H1 (cell line): ENCODE measurements around the gene NRIP3. TPM values are rescaled to one million over a fixed set of nuclear protein-coding genes. Genes with fewer than 3 reads are reported as not detected.

Experiments
- CTCF ChIA-PET: fragments of 300-600 bp; sonication (Branson Sonifier 250); formaldehyde crosslinking; loops from one replicate; lab custom pipeline; 2021; ENCODE audit not compliant: partially characterized antibody; lab: Charles Lee
- POLR2A ChIA-PET: fragments of 300-600 bp; sonication (Branson Sonifier 250); formaldehyde crosslinking; loops from one replicate; lab custom pipeline; 2021; ENCODE audit warnings: inconsistent platforms; ENCODE audit not compliant: partially characterized antibody; lab: Charles Lee
- DNase-seq, 2 experiments: peaks; one replicate each; pipeline versions ENCODE4 v3.0.0 to v3.0.0-alpha.2; 2010 to 2022; ENCODE audit warnings: low spot score in 2 of 2, low read depth in 1 of 2, mixed read lengths in 1 of 2
- FAIRE-seq: peaks from 2 replicates; lab custom pipeline; 2011; peaks lifted over from hg19 to GRCh38; lab: Jason Lieb, UNC
- H2AFZ ChIP-seq: 2 replicates; pipeline ENCODE4 v1.8.1; 2012; ENCODE audit warnings: low read length, inconsistent platforms
- H2AK5ac ChIP-seq: 2 replicates; pipeline ENCODE4 v1.6.1; 2013; ENCODE audit warnings: low read depth, low read length
- H2BK120ac ChIP-seq: replicated peaks from 2 replicates; pipeline ENCODE3; 2013; ENCODE audit warnings: low read depth, low read length, inconsistent platforms
- H2BK12ac ChIP-seq: 2 replicates; pipeline ENCODE4 v1.6.1; 2013; ENCODE audit warnings: low read depth, low read length
- H2BK15ac ChIP-seq: 2 replicates; pipeline ENCODE4 v1.6.1; 2013; ENCODE audit warnings: low read length
- H2BK20ac ChIP-seq: 2 replicates; pipeline ENCODE4 v1.6.1; 2013; ENCODE audit warnings: low read length
- H2BK5ac ChIP-seq: 2 replicates; pipeline ENCODE4 v1.6.1; 2013; ENCODE audit warnings: low read depth, low read length
- H3K14ac ChIP-seq: 2 replicates; pipeline ENCODE4 v1.6.1; 2013; ENCODE audit warnings: inconsistent platforms; ENCODE audit not compliant: insufficient read length
- H3K18ac ChIP-seq: 2 replicates; pipeline ENCODE4 v1.6.1; 2013; ENCODE audit warnings: low read length; ENCODE audit errors: extremely low read depth
- H3K23ac ChIP-seq: 2 replicates; pipeline ENCODE4 v1.6.1; 2013; ENCODE audit warnings: inconsistent platforms; ENCODE audit not compliant: insufficient read length
- H3K23me2 ChIP-seq: 2 replicates; pipeline ENCODE4 v1.6.1; 2013; ENCODE audit warnings: low read depth, low read length
- H3K27ac ChIP-seq: 2 replicates; pipeline ENCODE4 v1.6.1; 2011; ENCODE audit warnings: low read depth, low read length, inconsistent platforms
- H3K27me3 ChIP-seq, 4 experiments: replicated peaks in 1 of 4; 1 replicate in 1 of 4; 2 replicates in 3 of 4; pipeline versions ENCODE4 v1.6.1 to v1.8.1; 2011 to 2013; ENCODE audit warnings: low read length in 3 of 4, mild to moderate bottlenecking in 3 of 4, inconsistent platforms in 2 of 4, mixed read lengths in 2 of 4, moderate library complexity in 1 of 4; ENCODE audit not compliant: control insufficient read depth in 3 of 4, insufficient read depth in 3 of 4; ENCODE audit errors: extremely low read depth in 1 of 4
- H3K36me3 ChIP-seq, 4 experiments: 2 replicates each; pipeline versions ENCODE4 v1.6.1 to v1.8.1; 2011 to 2013; ENCODE audit warnings: mild to moderate bottlenecking in 4 of 4, low read length in 3 of 4, moderate library complexity in 2 of 4, control low read depth in 1 of 4, inconsistent platforms in 1 of 4; ENCODE audit not compliant: insufficient read depth in 4 of 4, control insufficient read depth in 2 of 4
- H3K4ac ChIP-seq: replicated peaks from 2 replicates; pipeline ENCODE3; 2013; ENCODE audit warnings: low read length, low read depth, mixed read lengths, inconsistent platforms; ENCODE audit not compliant: insufficient read length
- H3K4me1 ChIP-seq, 4 experiments: replicated peaks in 1 of 4; 1 replicate in 1 of 4; 2 replicates in 3 of 4; pipeline versions ENCODE4 v1.6.1 to v1.8.1; 2011 to 2013; ENCODE audit warnings: low read length in 3 of 4, inconsistent platforms in 2 of 4, mixed read lengths in 1 of 4; ENCODE audit not compliant: insufficient read depth in 4 of 4, control insufficient read depth in 3 of 4
- H3K4me2 ChIP-seq, 2 experiments: 2 replicates each; pipeline versions ENCODE4 v1.6.1 to v1.8.1; 2011 to 2013; ENCODE audit warnings: low read depth in 2 of 2, low read length in 2 of 2, control low read depth in 1 of 2, inconsistent platforms in 1 of 2, mild to moderate bottlenecking in 1 of 2; ENCODE audit not compliant: insufficient read depth in 1 of 2
- H3K4me3 ChIP-seq, 4 experiments: fragments of 200-600, 300-600 bp in 1 of 4; sonication (generic), shearing (Covaris generic), sonication (Bioruptor Twin) in 1 of 4; 2 replicates each; pipeline versions ENCODE4 v1.5.1 to v1.8.1; 2011 to 2016; ENCODE audit warnings: low read length in 4 of 4, low read depth in 3 of 4, control low read depth in 2 of 4, inconsistent platforms in 2 of 4, mild to moderate bottlenecking in 2 of 4, mixed read lengths in 1 of 4, moderate library complexity in 1 of 4; ENCODE audit not compliant: insufficient read depth in 2 of 4; ENCODE audit errors: extremely low read depth in 1 of 4
- H3K56ac ChIP-seq: replicated peaks from 2 replicates; pipeline ENCODE3; 2013; ENCODE audit warnings: low read depth, mild to moderate bottlenecking, mixed read lengths, low read length, inconsistent platforms; ENCODE audit not compliant: insufficient read length
- H3K79me1 ChIP-seq: 2 replicates; pipeline ENCODE4 v1.6.1; 2013; ENCODE audit warnings: low read depth, low read length, control low read depth
- H3K79me2 ChIP-seq, 2 experiments: 2 replicates each; pipeline versions ENCODE4 v1.6.1 to v1.8.1; 2012 to 2013; ENCODE audit warnings: low read length in 2 of 2, mild to moderate bottlenecking in 2 of 2, inconsistent platforms in 1 of 2; ENCODE audit not compliant: insufficient read depth in 2 of 2, control insufficient read depth in 1 of 2
- H3K9ac ChIP-seq, 4 experiments: replicated peaks in 1 of 4; 1 replicate in 1 of 4; 2 replicates in 3 of 4; pipeline versions ENCODE4 v1.6.1 to v1.8.1; 2011 to 2013; ENCODE audit warnings: low read depth in 3 of 4, low read length in 3 of 4, control low read depth in 2 of 4, mild to moderate bottlenecking in 2 of 4, moderate library complexity in 2 of 4, inconsistent platforms in 1 of 4; ENCODE audit errors: extremely low read depth in 1 of 4
- H3K9me3 ChIP-seq, 2 experiments: 2 replicates each; pipeline versions ENCODE4 v1.6.1 to v1.8.1; 2012 to 2013; ENCODE audit warnings: mild to moderate bottlenecking in 2 of 2, moderate library complexity in 2 of 2, control low read depth in 1 of 2, inconsistent platforms in 1 of 2, low read depth in 1 of 2, low read length in 1 of 2, mixed read lengths in 1 of 2; ENCODE audit not compliant: insufficient read depth in 2 of 2
- H4K20me1 ChIP-seq, 2 experiments: replicated peaks in 1 of 2; 2 replicates each; pipeline versions ENCODE3 to v1.8.1; 2011 to 2013; ENCODE audit warnings: inconsistent platforms in 2 of 2, low read length in 2 of 2, mild to moderate bottlenecking in 1 of 2; ENCODE audit not compliant: insufficient read depth in 2 of 2, control insufficient read depth in 1 of 2
- H4K5ac ChIP-seq: 2 replicates; pipeline ENCODE4 v1.6.1; 2013; ENCODE audit warnings: low read length, low read depth, mixed read lengths, inconsistent platforms; ENCODE audit not compliant: insufficient read length
- H4K8ac ChIP-seq: 2 replicates; pipeline ENCODE4 v1.8.0; 2013; ENCODE audit warnings: mild to moderate bottlenecking, moderate library complexity, low read length, inconsistent platforms; ENCODE audit not compliant: insufficient read depth; ENCODE audit errors: extremely low read depth
- H4K91ac ChIP-seq: replicated peaks from 2 replicates; pipeline ENCODE3; 2013; ENCODE audit warnings: low read length, mixed read lengths, inconsistent platforms; ENCODE audit not compliant: insufficient read length
- BRCA1 ChIP-seq: IDR thresholded peaks from 2 replicates; pipeline ENCODE4 v1.6.1; 2012; ENCODE audit warnings: low read depth, low read length, improper control_type of control experiment
- RAD21 ChIP-seq, 2 experiments: IDR thresholded peaks in 1 of 2; conservative IDR thresholded peaks in 1 of 2; 2 replicates each; pipeline ENCODE4 v1.6.1; 2011; ENCODE audit warnings: low read depth in 2 of 2, low read length in 2 of 2, improper control_type of control experiment in 1 of 2, inconsistent platforms in 1 of 2, mild to moderate bottlenecking in 1 of 2, moderate library complexity in 1 of 2
- SP2 ChIP-seq: IDR thresholded peaks from 2 replicates; pipeline ENCODE4 v1.6.1; 2012; ENCODE audit warnings: mild to moderate bottlenecking, low read length, inconsistent platforms
- WGBS, 2 experiments: shearing (Covaris generic) in 1 of 2; methylation state at CpG; one replicate each; pipeline versions ENCODE4 v1.1.6 to v1.1.7; 2013 to 2015; ENCODE audit warnings: low lambda C conversion rate in 2 of 2, mixed read lengths in 2 of 2, inconsistent platforms in 1 of 2, low coverage in 1 of 2, missing lambda C conversion rate in 1 of 2; ENCODE audit not compliant: insufficient replicate concordance in 2 of 2, insufficient coverage in 1 of 2, insufficient read length in 1 of 2; ENCODE audit errors: extremely low coverage in 1 of 2, missing lambda C conversion rate in 1 of 2; 5-methylcytosine and 5-hydroxymethylcytosine counted together
- polyA plus RNA-seq, 7 experiments: library from polyadenylated mRNA; depleted of rRNA in 3 of 7; stranded (reverse) in 5 of 7; unstranded in 2 of 7; fragments of >200 nt in 5 of 7; fragments of 200-250 nt in 2 of 7; gene quantifications; 1 replicate in 5 of 7; 2 replicates in 1 of 7; 4 replicates in 1 of 7; pipeline versions ENCODE4 v1.2.1 to v1.2.3, GENCODE V29; 2011 to 2013; ENCODE audit warnings: missing spikeins in 2 of 7, mixed read lengths in 2 of 7
- total RNA-seq: library from RNA; stranded (reverse); fragmentation: NEBNext Ultra II Directional; extraction: Animal tissue kit (Norgen Biotek cat#: 25700); gene quantifications from 2 replicates; pipeline ENCODE4 v1.2.1, GENCODE V29; 2021
- TF ChIP-seq, protein P1 (sequence below), 3 experiments: IDR thresholded peaks; 1 replicate in 2 of 3; 2 replicates in 1 of 3; pipeline versions ENCODE4 v1.5.1 to v1.6.1; 2011; ENCODE audit warnings: low read length in 3 of 3, mild to moderate bottlenecking in 3 of 3, inconsistent platforms in 2 of 3, low read depth in 1 of 3, moderate library complexity in 1 of 3; ENCODE audit not compliant: insufficient read depth in 1 of 3; ENCODE audit errors: control extremely low read depth in 1 of 3

Gene NRIP3
- total and polyA plus RNA-seq, 2 of the 8 experiments (the other 6 are each of a cell fraction or from before 2014, with no cell fraction given): 3.9 to 7.1 TPM

DNA sequence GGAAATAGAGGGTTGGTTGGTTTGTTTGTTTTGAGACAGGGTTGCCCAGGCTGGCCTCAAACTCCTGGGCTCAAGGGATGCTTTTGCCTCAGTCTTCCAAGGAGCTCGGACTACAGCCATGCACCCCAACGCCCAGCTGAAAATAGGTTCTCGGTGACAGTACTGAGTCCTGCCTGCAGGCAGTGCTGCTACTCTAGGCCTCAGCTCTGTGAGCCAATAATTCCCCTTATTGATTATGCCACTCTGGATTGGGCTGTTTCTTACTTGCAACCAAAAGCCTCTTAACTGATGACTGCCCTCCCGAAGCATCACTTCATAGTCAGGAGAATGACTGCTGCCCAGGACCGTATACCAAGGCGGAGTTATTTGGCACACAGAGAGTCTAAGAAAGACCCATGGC lies 69.9 kb downstream of the NRIP3 start:
- no peak overlapping the region for H3K18ac ChIP-seq
- H2AFZ ChIP-seq: no peak overlapping the region
- H3K27me3 ChIP-seq: no peaks in the 10 kb centered on the region
- H2BK5ac ChIP-seq: no peak overlapping the region
- no peak overlapping the region for H3K4me2 ChIP-seq
- no peak overlapping the region for H4K91ac ChIP-seq
- H3K4me1 ChIP-seq: peaks cover 0 to 8% (median 1%) of the 10 kb centered on the region in 4 experiments; a peak in 2 of 7 replicates
- no peaks in the 10 kb centered on the region for H3K36me3 ChIP-seq
- H3K56ac ChIP-seq: no peak overlapping the region
- H4K5ac ChIP-seq: no peak overlapping the region
- no peak overlapping the region for H2BK120ac ChIP-seq
- H2BK15ac ChIP-seq: no peak overlapping the region
- H3K9ac ChIP-seq: no peak overlapping the region
- no peak overlapping the region for H4K8ac ChIP-seq
- DNase-seq: no peak
- peak; percentile 48 for FAIRE-seq
- no peak overlapping the region for H2BK12ac ChIP-seq
- H3K4me3 ChIP-seq: no peak overlapping the region
- POLR2A ChIA-PET: interaction anchor here (0.9 to 1.2 kb wide), 3 partner anchors 9 to 245 kb away, joined by 3 to 4 read pairs (median 4); partner anchors contain the start of gene ASCL3
- TF ChIP-seq RAD21 (IDR thresholded peaks at IDR 0.05 in 1 of 2, conservative IDR thresholded peaks at IDR 0.05 in 1 of 2; ENCODE audit: low read depth in 2 of 2, low read length in 2 of 2): peak; percentile 67 to 80
- TF ChIP-seq SP2: no peak
- TF ChIP-seq BRCA1: no peak
- TF ChIP-seq, protein P1, sequence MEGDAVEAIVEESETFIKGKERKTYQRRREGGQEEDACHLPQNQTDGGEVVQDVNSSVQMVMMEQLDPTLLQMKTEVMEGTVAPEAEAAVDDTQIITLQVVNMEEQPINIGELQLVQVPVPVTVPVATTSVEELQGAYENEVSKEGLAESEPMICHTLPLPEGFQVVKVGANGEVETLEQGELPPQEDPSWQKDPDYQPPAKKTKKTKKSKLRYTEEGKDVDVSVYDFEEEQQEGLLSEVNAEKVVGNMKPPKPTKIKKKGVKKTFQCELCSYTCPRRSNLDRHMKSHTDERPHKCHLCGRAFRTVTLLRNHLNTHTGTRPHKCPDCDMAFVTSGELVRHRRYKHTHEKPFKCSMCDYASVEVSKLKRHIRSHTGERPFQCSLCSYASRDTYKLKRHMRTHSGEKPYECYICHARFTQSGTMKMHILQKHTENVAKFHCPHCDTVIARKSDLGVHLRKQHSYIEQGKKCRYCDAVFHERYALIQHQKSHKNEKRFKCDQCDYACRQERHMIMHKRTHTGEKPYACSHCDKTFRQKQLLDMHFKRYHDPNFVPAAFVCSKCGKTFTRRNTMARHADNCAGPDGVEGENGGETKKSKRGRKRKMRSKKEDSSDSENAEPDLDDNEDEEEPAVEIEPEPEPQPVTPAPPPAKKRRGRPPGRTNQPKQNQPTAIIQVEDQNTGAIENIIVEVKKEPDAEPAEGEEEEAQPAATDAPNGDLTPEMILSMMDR (IDR thresholded peaks at IDR 0.05; ENCODE audit: control extremely low read depth in 1 of 3, insufficient read depth in 1 of 3, low read depth in 1 of 3, low read length in 3 of 3): peak; percentile 52 to 69 (median 61)
- TF ChIP-seq, all 59 proteins: peak for 2
- no peaks in the 10 kb centered on the region for H3K9me3 ChIP-seq
- CTCF ChIA-PET: interaction anchor here (0.7 to 2.6 kb wide), 14 partner anchors 9 to 601 kb away, joined by 3 to 14 read pairs (median 4); partner anchors contain the start of genes ASCL3 and TMEM9B
- H3K4ac ChIP-seq: no peak overlapping the region
- H3K79me1 ChIP-seq: no peaks in the 10 kb centered on the region
- no peaks in the 10 kb centered on the region for H3K79me2 ChIP-seq
- H4K20me1 ChIP-seq: no peaks in the 10 kb centered on the region
- H3K27ac ChIP-seq: no peak overlapping the region
- H3K14ac ChIP-seq: no peak overlapping the region
- H3K23me2 ChIP-seq: no peaks in the 10 kb centered on the region
- no peak overlapping the region for H3K23ac ChIP-seq
- H2BK20ac ChIP-seq: no peak overlapping the region
- H2AK5ac ChIP-seq: no peak overlapping the region
- WGBS, 2 experiments: 93% methylated on average over 6 of the region's 6 CpGs; no CpG with 5 or more reads in 1 of the 2 experiments
